ENCODE measurements around the gene GATD1.
A peak's percentile ranks its signal among the peaks of the same experiment; 100 is the strongest.

The GATD1 gene, protein sequence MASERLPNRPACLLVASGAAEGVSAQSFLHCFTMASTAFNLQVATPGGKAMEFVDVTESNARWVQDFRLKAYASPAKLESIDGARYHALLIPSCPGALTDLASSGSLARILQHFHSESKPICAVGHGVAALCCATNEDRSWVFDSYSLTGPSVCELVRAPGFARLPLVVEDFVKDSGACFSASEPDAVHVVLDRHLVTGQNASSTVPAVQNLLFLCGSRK

GRCh38 chr11:777288-778255 is at the start of gene GATD1:
Gene GATD1, minus strand, starts transcription at chr11:777487. Its CDS starts 25 bp downstream, at chr11:777462.
- peak; percentile 86 for DNase-seq

- no peak for DNase-seq
Measured at GRCh38 chr11:826836-827145, 49.5 kb upstream of the GATD1 start.

- DNase-seq, result no peak
Measured at GRCh38 chr11:826227-826621, 48.9 kb upstream of the GATD1 start.

GRCh38 chr11:825366-826226 is 48.3 kb upstream of the GATD1 start:
- DNase-seq, result no peak

GRCh38 chr11:824942-825341 is 47.7 kb upstream of the GATD1 start:
- DNase-seq, result peak; percentile 49

DNA sequence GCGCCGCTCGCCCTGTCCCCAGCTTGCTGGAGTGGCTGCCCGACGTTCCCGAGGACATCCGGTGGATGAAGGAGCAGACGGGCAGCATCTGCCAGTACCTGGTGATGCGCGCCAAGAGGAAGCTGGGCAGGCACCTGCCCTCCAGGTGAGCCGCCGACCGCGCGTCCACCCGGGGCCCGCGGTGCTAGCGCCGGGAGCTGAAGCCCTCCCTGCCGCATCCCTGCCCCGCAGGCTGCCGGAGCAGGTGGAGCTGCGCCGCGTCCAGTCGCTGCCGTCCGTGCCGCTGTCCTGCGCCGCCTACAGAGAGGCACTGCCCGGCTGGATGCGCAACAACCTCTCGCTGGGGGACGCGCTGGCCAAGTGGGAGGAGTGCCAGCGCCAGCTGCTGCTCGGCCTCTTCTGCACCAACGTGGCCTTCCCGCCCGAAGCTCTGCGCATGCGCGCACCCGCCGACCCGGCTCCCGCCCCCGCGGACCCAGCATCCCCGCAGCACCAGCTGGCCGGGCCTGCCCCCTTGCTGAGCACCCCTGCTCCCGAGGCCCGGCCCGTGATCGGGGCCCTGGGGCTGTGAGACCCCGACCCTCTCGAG is 47.1 kb upstream of the GATD1 start:
- peak; percentile 76 for DNase-seq

GRCh38 chr11:823441-824291 is 46.4 kb upstream of the GATD1 start:
- DNase-seq, result no peak

GRCh38 chr11:821512-822371 is 44.5 kb upstream of the GATD1 start:
- DNase-seq, result no peak

DNA sequence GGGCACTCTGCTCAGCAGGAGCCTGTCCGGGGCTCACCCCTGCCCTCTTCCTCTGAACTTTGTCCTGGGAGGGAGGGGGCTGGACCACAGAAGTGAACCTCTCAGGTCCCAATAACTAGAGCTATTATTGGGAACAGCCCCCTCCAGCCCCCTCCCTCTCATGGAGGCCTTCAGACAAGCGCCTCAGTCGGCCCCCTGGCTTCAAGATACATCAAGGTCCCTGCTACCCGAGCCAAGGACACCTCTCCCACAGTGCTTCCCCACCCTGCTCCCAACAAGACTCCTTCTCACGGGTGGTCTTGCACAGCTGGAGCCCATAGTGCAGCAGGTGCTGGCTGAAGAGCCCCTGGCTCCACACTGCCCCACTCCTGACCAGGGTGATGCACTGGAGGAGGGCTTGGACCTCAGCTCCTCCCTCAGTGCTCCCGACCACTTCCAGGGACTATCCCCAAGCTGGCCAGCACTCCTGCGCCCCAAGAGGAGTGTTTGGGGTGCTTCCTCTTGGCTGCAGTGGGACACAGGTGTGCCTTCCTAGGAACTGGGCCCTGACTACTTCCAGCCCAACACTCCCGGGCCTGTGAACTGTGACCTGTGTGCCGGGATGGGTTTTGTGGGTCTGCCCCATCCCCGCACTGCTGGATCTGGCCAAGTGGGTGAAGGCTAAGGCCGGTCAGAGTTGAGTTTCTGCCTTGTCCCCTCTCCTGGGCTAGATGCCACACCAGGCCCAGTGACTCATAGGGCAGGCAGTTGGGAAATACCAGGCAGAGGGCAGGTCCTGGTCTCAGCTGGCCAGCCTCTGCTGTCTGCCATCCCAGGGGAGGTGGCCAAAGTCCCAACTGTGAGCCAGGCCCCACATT is 43.6 kb upstream of the GATD1 start:
- no peak for DNase-seq

GRCh38 chr11:819943-820649 is 42.8 kb upstream of the GATD1 start:
- DNase-seq, result peak; percentile 84

DNA sequence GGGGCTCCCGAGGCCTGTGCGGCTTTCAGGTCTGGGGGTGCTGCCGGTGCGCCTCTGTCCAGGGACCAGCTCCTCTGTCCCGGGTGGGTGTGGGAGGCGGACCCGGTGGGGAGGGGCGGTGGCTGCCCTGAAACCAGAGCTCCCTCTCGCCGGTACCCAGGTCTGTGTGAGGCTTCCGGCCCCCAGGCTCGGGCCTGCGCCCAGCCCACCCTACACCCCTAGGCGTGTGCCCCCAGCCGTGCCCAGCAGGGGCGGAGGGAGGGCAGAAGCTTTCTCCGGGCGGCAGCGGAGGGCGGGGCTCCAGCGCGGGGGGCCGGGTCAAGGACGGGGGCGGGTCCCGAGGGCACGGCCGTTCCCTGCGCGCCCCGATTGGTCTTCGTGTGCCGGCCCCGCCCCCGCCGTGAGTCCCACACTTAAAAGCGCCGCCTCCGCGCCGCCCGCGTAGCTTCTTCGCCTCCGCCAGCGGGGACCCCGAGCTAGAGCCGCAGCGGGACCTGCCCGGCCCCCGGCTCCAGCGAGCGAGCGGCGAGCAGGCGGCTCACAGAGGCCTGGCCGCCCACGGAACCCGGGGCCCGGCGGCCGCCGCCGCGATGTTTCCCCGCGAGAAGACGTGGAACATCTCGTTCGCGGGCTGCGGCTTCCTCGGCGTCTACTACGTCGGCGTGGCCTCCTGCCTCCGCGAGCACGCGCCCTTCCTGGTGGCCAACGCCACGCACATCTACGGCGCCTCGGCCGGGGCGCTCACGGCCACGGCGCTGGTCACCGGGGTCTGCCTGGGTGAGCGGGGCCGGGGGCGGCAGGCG is 42.0 kb upstream of the GATD1 start:
- DNase-seq, result peak; percentile 93

GRCh38 chr11:818396-819128 is 41.3 kb upstream of the GATD1 start, which contains the start of gene PNPLA2:
Gene PNPLA2, plus strand, starts transcription at chr11:818914. Its CDS starts 805 bp downstream, at chr11:819719.
- no peak for DNase-seq

DNA sequence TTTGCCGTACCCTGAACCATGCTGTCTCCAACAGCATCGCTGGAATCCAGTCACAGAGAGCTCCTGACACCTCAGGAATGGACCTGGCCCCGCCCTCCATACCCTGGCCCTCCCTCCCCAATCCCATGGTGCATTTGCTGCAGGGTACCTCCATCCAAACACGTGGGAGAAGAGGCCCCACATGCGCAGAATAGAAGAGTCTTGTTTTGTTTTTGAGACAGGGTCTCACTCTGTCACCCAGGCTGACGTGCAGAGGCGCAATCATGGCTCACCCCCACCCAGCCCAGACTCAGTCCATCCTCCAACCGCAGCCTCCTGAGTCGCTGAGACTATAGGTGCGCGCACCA is 39.1 kb upstream of the GATD1 start:
- peak; percentile 55 for DNase-seq

- DNase-seq, result no peak
Measured at GRCh38 chr11:815675-816432, 38.6 kb upstream of the GATD1 start.

DNA sequence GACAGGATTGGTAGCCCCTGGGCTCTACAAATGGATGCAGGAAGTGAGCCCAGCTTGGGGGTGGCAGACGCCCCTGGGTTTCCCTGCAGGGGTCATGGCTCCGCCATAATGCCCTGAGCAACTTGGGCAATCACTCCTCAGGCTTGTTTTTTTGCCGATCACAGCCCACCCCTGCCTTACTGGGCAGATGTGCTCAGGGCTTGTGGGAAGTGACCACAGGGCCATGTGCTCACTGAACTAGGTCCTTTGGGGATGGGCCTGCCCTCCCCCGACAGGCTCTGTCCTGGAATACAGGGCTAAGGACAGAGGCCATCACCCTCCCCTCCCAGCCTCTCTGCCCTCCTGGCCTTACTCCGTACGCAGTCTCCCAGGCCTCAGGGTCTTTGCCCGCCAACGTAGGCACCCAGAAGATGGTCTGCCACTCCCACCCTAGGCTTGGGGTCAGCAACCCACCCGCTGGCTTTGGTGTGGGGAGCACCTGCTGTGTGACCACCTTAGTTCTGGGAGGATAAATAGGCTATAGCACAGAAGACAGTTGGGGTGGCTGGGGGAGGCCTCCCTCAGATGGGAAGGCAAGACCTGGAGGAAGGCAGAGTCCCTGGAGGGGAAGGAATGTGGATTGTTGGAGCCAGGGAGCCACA is 36.3 kb upstream of the GATD1 start:
- peak; percentile 26 for DNase-seq

DNA sequence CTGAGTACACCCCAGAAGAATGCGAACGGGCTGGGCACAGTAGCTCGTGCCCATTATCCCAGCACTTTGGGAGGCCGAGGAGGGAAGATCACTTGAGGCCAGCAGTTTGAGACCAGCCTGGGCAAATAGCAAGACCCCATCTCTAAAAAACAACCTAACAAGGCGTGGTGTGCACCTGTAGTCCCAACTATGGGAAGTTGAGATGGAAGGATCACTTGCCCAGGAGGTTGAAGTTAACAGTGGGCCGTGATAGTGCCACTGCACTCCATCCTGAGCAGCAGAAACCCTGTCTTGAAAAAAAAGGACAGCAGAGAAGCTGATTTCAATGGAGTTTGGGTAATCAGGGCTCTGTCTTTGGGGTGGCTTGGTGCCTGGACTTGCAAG is 35.8 kb upstream of the GATD1 start:
- DNase-seq, result no peak

All from NCI-H82 (cell line).